Trophoblast cell (in vitro differentiated cells and primary cell): Measurements from ENCODE around the gene GNPTAB.
A peak's percentile ranks its signal among the peaks of the same experiment; 100 is the strongest.

Source experiments
- DNase-seq, 2 donors: peaks; one replicate each; pipeline ENCODE4 v3.0.0-alpha.2; 2016
- H2AFZ ChIP-seq: 2 replicates; pipeline ENCODE4 v1.6.1; 2013; ENCODE audit warnings: low read length, moderate library complexity, mild to moderate bottlenecking; ENCODE audit not compliant: insufficient read depth, poor library complexity
- H2AK5ac ChIP-seq: 2 replicates; pipeline ENCODE4 v1.6.1; 2013; ENCODE audit warnings: mild to moderate bottlenecking, low read length
- H2BK120ac ChIP-seq: 2 replicates; pipeline ENCODE4 v1.6.1; 2013; ENCODE audit warnings: low read length, mild to moderate bottlenecking, moderate library complexity; ENCODE audit not compliant: insufficient read depth, poor library complexity
- H2BK12ac ChIP-seq: 2 replicates; pipeline ENCODE4 v1.6.1; 2013; ENCODE audit warnings: mild to moderate bottlenecking, low read length, moderate library complexity
- H2BK5ac ChIP-seq: 2 replicates; pipeline ENCODE4 v1.6.1; 2013; ENCODE audit warnings: low read length, low read depth, moderate library complexity, mild to moderate bottlenecking; ENCODE audit not compliant: poor library complexity
- H3K14ac ChIP-seq: 2 replicates; pipeline ENCODE4 v1.6.1; 2013; ENCODE audit warnings: mild to moderate bottlenecking, low read length
- H3K18ac ChIP-seq: 2 replicates; pipeline ENCODE4 v1.6.1; 2013; ENCODE audit warnings: mild to moderate bottlenecking, low read length
- H3K23ac ChIP-seq: 2 replicates; pipeline ENCODE4 v1.6.1; 2013; ENCODE audit warnings: low read length
- H3K27ac ChIP-seq: 2 replicates; pipeline ENCODE4 v1.5.1; 2013; ENCODE audit warnings: low read depth, mild to moderate bottlenecking, inconsistent platforms, low read length, moderate library complexity
- H3K27me3 ChIP-seq: 2 replicates; pipeline ENCODE4 v1.6.1; 2013; ENCODE audit warnings: inconsistent platforms, mild to moderate bottlenecking, low read length, moderate library complexity; ENCODE audit not compliant: insufficient read depth
- H3K36me3 ChIP-seq, 2 experiments: 1 replicate in 1 of 2; 2 replicates in 1 of 2; pipeline ENCODE4 v1.6.1; 2013; ENCODE audit warnings: low read length in 2 of 2, mild to moderate bottlenecking in 2 of 2, moderate library complexity in 1 of 2; ENCODE audit not compliant: insufficient read depth in 2 of 2, control insufficient read depth in 1 of 2
- H3K4ac ChIP-seq: 2 replicates; pipeline ENCODE4 v1.6.1; 2013; ENCODE audit warnings: low read depth, mild to moderate bottlenecking, low read length, moderate library complexity
- H3K4me1 ChIP-seq, 2 experiments: 1 replicate in 1 of 2; 2 replicates in 1 of 2; pipeline ENCODE4 v1.6.1; 2013; ENCODE audit warnings: low read length in 2 of 2, mild to moderate bottlenecking in 2 of 2, moderate library complexity in 1 of 2; ENCODE audit not compliant: insufficient read depth in 2 of 2, control insufficient read depth in 1 of 2
- H3K4me2 ChIP-seq: 2 replicates; pipeline ENCODE4 v1.6.1; 2013; ENCODE audit warnings: inconsistent platforms, mild to moderate bottlenecking, low read length, moderate library complexity
- H3K4me3 ChIP-seq: 2 replicates; pipeline ENCODE4 v1.5.1; 2013; ENCODE audit warnings: mild to moderate bottlenecking, low read depth, low read length, inconsistent platforms
- H3K79me1 ChIP-seq: one replicate; pipeline ENCODE4 v1.6.1; 2013; ENCODE audit warnings: low read length
- H3K79me2 ChIP-seq: 2 replicates; pipeline ENCODE4 v1.6.1; 2013; ENCODE audit warnings: low read length, mild to moderate bottlenecking; ENCODE audit not compliant: control insufficient read depth, insufficient read depth, poor library complexity
- H3K9ac ChIP-seq: 2 replicates; pipeline ENCODE4 v1.6.1; 2013; ENCODE audit warnings: mild to moderate bottlenecking, low read length
- H3K9me3 ChIP-seq: 2 replicates; pipeline ENCODE4 v1.6.1; 2013; ENCODE audit warnings: low read depth, mild to moderate bottlenecking, control low read depth, inconsistent platforms, low read length; ENCODE audit not compliant: insufficient read depth
- H4K12ac ChIP-seq: 2 replicates; pipeline ENCODE4 v1.6.1; 2013; ENCODE audit warnings: low read depth, mild to moderate bottlenecking, low read length, moderate library complexity
- H4K8ac ChIP-seq: 2 replicates; pipeline ENCODE4 v1.6.1; 2013; ENCODE audit warnings: low read depth, mild to moderate bottlenecking, low read length, moderate library complexity
- H4K91ac ChIP-seq: one replicate; pipeline ENCODE4 v1.6.1; 2013; ENCODE audit warnings: low read depth, mild to moderate bottlenecking, low read length, moderate library complexity
- whole genome bisulfite sequencing: extraction: QIAGEN DNeasy Blood & Tissue Kit; methylation state at CpG from one replicate; pipeline ENCODE4 v1.1.7; 2013; ENCODE audit warnings: missing lambda C conversion rate; ENCODE audit not compliant: insufficient read length, insufficient coverage; ENCODE audit errors: extremely low coverage; 5-methylcytosine and 5-hydroxymethylcytosine counted together

The GNPTAB gene

GRCh38 chr12:101700299-101700820 is 130.4 kb downstream of the GNPTAB start:
- Histone ChIP-seq H3K18ac (no peak overlapping the region), H3K14ac (no peak overlapping the region), H3K36me3 (no peaks in the 10 kb centered on the region), H3K4ac (no peak overlapping the region), H2BK120ac (no peak overlapping the region), H4K12ac (no peak overlapping the region), H3K4me2 (no peak overlapping the region), H3K4me3 (no peak overlapping the region), H3K79me1 (peaks cover 7% of the 10 kb centered on the region), H2BK12ac (no peak overlapping the region), H2AK5ac (no peak overlapping the region), H3K79me2 (peaks cover 3% of the 10 kb centered on the region), H3K9ac (no peak overlapping the region), H3K4me1 (peaks cover 3 to 5% of the 10 kb centered on the region in 2 experiments), H3K27ac (no peak overlapping the region), H3K23ac (no peak overlapping the region), H4K8ac (no peak overlapping the region), H3K9me3 (no peaks in the 10 kb centered on the region), H4K91ac (no peak overlapping the region), H2BK5ac (no peak overlapping the region), H2AFZ (no peak overlapping the region), H3K27me3 (no peaks in the 10 kb centered on the region)
- WGBS: no CpG with 5 or more reads among the region's 2 CpGs
- no peak for DNase-seq

DNA sequence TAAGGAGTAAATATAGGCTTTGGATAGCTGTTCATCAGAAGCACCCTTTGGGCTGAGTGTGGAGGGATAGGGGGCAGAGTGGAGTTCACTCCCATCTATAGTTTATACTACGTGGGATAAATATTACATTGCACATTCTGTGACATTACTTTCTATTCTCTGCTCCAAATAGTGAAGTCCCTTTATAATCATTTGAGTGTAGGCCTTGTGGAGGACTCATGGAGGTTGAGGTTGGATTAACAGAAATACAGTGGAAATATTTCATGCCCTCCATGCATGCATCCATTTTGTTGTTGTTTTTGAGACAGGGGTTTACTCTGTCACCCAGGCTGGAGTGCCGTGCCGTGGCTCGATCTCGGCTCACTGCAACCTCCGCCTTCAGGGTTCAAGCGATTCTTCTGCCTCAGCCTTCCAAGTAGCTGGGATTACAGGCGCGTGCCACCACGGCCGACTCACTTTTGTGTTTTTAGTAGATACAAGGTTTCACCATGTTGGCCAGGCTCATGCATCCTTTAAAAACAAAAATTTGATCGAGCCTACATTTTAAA is 131.9 kb downstream of the GNPTAB start:
- no peak overlapping the region for H3K18ac ChIP-seq
- H3K4me1 ChIP-seq: peaks cover 3 to 5% of the 10 kb centered on the region in 2 experiments
- H2BK120ac ChIP-seq: no peak overlapping the region
- no peak for DNase-seq
- no CpG with 5 or more reads among the region's 12 CpGs for WGBS
- no peaks in the 10 kb centered on the region for H3K9me3 ChIP-seq
- no peak overlapping the region for H2AK5ac ChIP-seq
- H3K79me1 ChIP-seq: peaks cover 7% of the 10 kb centered on the region
- no peak overlapping the region for H3K9ac ChIP-seq
- H4K91ac ChIP-seq: no peak overlapping the region
- H3K4me3 ChIP-seq: no peak overlapping the region
- no peak overlapping the region for H3K4ac ChIP-seq
- H3K14ac ChIP-seq: no peak overlapping the region
- H2AFZ ChIP-seq: no peak overlapping the region
- H3K23ac ChIP-seq: no peak overlapping the region
- no peak overlapping the region for H4K12ac ChIP-seq
- H3K79me2 ChIP-seq: peaks cover 3% of the 10 kb centered on the region
- no peak overlapping the region for H2BK5ac ChIP-seq
- peak overlapping the region; percentile 99 for H3K4me2 ChIP-seq
- H3K27ac ChIP-seq: no peak overlapping the region
- no peak overlapping the region for H2BK12ac ChIP-seq
- H3K36me3 ChIP-seq: no peaks in the 10 kb centered on the region
- no peak overlapping the region for H4K8ac ChIP-seq
- no peaks in the 10 kb centered on the region for H3K27me3 ChIP-seq

DNA sequence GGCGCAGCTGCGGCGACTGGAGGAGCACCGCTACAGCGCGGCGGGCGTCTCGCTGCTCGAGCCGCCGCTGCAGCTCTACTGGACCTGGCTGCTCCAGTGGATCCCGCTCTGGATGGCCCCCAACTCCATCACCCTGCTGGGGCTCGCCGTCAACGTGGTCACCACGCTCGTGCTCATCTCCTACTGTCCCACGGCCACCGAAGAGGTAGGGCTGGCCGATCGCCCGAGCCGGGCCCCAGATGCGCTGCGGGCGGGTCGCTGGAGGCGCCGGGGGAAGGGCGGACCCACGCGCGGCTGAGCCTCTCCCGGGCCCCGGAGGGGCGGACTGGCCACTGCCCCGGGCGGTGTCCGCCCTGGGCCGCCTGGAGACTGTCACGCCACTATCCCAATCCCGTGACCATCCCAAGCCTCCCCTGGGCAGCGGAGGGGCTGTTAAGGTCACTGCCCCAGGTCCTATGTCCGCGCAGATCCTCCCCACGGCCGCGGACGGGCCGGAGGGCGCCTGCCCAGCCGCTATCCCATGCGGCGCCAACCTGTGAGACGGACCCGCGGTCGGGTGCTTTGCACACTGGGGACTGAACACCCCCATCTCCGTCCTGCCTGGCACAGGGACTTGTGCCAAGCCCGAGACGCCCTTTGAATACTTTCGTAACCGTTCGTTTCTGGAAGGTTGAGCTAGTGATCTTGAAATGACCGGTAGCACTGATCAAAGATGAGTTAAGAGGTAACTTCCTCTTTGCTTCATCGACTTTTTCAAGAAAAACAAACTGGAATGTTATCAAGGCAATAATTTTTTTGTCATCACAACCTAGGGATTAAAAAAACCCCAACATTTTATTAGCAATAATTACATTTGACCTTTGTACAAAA is 132.6 kb downstream of the GNPTAB start:
- peak overlapping the region; percentile 62 for H3K27ac ChIP-seq
- peak overlapping the region; percentile 56 for H4K12ac ChIP-seq
- H3K4me3 ChIP-seq: peak overlapping the region; percentile 95
- no peaks in the 10 kb centered on the region for H3K27me3 ChIP-seq
- H2AK5ac ChIP-seq: no peak overlapping the region
- peak overlapping the region; percentile 99 for H3K4me2 ChIP-seq
- peaks cover 7% of the 10 kb centered on the region for H3K79me1 ChIP-seq
- peak overlapping the region; percentile 60 for H3K9ac ChIP-seq
- no peaks in the 10 kb centered on the region for H3K9me3 ChIP-seq
- peak overlapping the region; percentile 94 for H3K18ac ChIP-seq
- H3K23ac ChIP-seq: no peak overlapping the region
- no CpG with 5 or more reads among the region's 67 CpGs for WGBS
- H2BK12ac ChIP-seq: peak overlapping the region; percentile 68
- H2AFZ ChIP-seq: peak overlapping the region; percentile 76
- H4K8ac ChIP-seq: peak overlapping the region; percentile 89
- H3K4me1 ChIP-seq: peaks cover 2 to 3% of the 10 kb centered on the region in 2 experiments
- H3K79me2 ChIP-seq: peaks cover 3% of the 10 kb centered on the region
- no peaks in the 10 kb centered on the region for H3K36me3 ChIP-seq
- H3K4ac ChIP-seq: peak overlapping the region; percentile 42
- DNase-seq: peak; percentile 33 to 54
- peak overlapping the region; percentile 60 for H2BK120ac ChIP-seq
- peak overlapping the region; percentile 91 for H4K91ac ChIP-seq
- H3K14ac ChIP-seq: peak overlapping the region; percentile 88
- H2BK5ac ChIP-seq: peak overlapping the region; percentile 83

DNA sequence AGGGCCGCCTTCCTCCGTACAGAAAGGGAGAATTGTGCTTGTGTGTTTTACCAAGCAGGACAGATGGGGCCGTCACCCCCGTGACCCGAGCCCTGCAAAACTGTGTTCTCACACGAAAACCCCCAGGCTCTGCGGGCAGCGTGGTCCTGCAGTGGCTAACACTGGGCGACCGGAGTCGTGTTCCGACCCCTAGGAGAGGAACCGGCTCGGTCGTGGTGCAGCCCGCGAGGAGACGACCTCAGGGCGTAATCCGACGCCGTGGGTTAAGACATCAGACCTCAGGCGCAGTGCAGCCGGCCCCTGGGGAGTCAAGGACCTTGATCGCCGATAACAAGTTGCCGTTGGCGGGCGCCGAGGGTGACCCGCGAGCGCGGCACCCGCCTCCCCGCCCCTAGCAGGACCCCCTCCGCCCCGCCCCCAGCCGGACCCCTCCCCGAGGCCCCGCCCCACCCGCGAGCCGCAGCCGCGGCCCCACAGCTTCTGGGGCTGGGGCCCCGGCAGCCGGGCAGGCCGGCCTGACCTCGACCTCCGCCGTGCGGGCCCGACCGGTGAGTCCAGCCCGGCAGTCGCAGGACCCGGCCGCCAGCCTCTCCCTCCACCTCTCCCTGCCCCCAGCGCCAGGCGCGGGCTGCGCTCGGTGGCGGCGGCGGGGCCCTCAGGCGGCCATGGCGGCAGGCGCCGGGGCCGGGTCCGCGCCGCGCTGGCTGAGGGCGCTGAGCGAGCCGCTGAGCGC is 133.4 kb downstream of the GNPTAB start, which contains the start of gene CHPT1:
Gene CHPT1, plus strand, starts transcription at position 444 of the 733 bp plus-strand sequence. Its CDS starts 222 bp downstream, at position 666.
- H3K9me3 ChIP-seq: no peaks in the 10 kb centered on the region
- no peaks in the 10 kb centered on the region for H3K27me3 ChIP-seq
- peaks cover 7% of the 10 kb centered on the region for H3K79me1 ChIP-seq
- H4K8ac ChIP-seq: peak within 1 kb of the TSS; percentile 89
- peaks cover 3% of the 10 kb centered on the region for H3K79me2 ChIP-seq
- no CpG with 5 or more reads among the region's 80 CpGs for WGBS
- peak within 1 kb of the TSS; percentile 99 for H3K4me2 ChIP-seq
- H3K27ac ChIP-seq: peak within 1 kb of the TSS; percentile 62
- H4K91ac ChIP-seq: peak within 1 kb of the TSS; percentile 91
- no peaks in the 10 kb centered on the region for H3K36me3 ChIP-seq
- H3K9ac ChIP-seq: peak within 1 kb of the TSS; percentile 71
- peak within 1 kb of the TSS; percentile 83 for H2BK5ac ChIP-seq
- peak within 1 kb of the TSS; percentile 60 for H2BK120ac ChIP-seq
- H3K4me3 ChIP-seq: peak within 1 kb of the TSS; percentile 95
- peak within 1 kb of the TSS; percentile 88 for H3K14ac ChIP-seq
- no peak within 1 kb of the TSS for H2AK5ac ChIP-seq
- peak within 1 kb of the TSS; percentile 68 for H2BK12ac ChIP-seq
- H3K4ac ChIP-seq: peak within 1 kb of the TSS; percentile 42
- peak within 1 kb of the TSS; percentile 94 for H3K18ac ChIP-seq
- peak within 1 kb of the TSS; percentile 76 for H2AFZ ChIP-seq
- H3K4me1 ChIP-seq: no peaks in the 10 kb centered on the region
- H3K23ac ChIP-seq: peak within 1 kb of the TSS; percentile 9
- H4K12ac ChIP-seq: peak within 1 kb of the TSS; percentile 56
- DNase-seq: peak; percentile 61 to 73
